SK-MEL-5 (cell line): ENCODE measurements around the gene KCNJ8. TPM values are rescaled to one million over a fixed set of nuclear protein-coding genes. Genes with fewer than 3 reads are reported as not detected.
"Not testable (repeated sequence)": the region's sequence is repeated elsewhere in the genome, so short reads cannot be mapped to it uniquely, and the experiment has no call there.

ENCODE experiments used
- DNase-seq: peaks from one replicate; pipeline ENCODE4 v3.0.0-alpha.2; 2016; ENCODE audit warnings: low read depth, low spot score
- in situ Hi-C: cut with HindIII; loops from 2 replicates; pipeline ENCODE4 v1.10.0; 2016; ENCODE audit warnings: low sequenced_read_pairs, high pct_unique_total_duplicates, low pct_unique_long_range_greater_than_20kb
- polyA plus RNA-seq, 2 experiments: library from polyadenylated mRNA; depleted of rRNA; stranded (reverse); fragments of >200 nt; gene quantifications; 2 replicates each; pipeline ENCODE4 v1.2.3, GENCODE V29; 2015
- total RNA-seq: library from RNA; depleted of rRNA; stranded (reverse); fragments of >200 nt; shearing (Covaris generic); gene quantifications from 2 replicates; pipeline ENCODE4 v1.2.3, GENCODE V29; 2014; rRNA removed

The KCNJ8 gene
- not detected in 2 replicates for total RNA-seq
- polyA plus RNA-seq (2015; cell fraction: cytosol; rRNA removed) = not detected in 2 replicates
- 0.28 TPM in 1 of 2 replicates, not detected in the other for polyA plus RNA-seq (2015; cell fraction: nucleus; rRNA removed)

DNA sequence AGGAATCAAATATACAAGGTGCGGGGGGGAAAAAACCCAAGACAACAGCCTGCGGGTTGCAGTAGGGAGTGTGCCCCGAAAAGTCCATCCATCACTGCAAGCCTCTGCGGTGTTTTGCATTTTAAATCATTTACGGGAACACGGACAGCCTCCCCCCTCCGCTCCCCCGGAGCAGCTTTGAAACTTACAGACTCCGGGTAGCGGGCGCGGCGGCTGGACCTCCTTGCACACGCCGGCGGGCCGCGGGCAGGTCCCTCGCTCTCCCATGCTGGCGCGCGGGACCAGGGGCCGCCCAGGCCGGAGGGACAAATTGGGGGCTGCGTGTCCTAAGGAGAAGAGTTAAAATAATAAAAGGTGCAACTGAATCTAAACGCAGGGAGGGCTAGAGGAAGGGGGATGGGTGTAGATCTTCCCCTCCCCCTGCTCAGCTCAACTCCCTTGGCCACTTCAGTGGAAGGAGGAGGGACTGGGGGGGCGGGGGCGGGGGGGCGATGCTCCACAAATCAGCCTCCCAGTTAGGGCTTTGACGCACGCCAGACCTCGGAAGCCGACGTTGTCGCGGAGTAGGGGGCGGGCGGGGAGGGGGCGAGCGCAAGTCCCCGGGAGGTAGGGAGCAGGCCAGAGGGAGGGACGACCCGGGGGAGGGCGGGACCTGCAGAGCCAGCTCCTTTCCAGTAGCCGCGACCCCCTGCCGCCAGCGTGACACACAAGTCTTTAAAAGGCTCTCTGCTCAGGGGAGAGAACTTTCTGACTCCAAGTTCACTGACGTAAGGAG lies at the start of gene KCNJ8:
Gene KCNJ8, minus strand, starts transcription at position 349 of the 775 bp plus-strand sequence. CDS start 1,090 bp downstream, outside the sequence.
- DNase-seq = no peak
- in situ Hi-C loops = no loop called here

DNA sequence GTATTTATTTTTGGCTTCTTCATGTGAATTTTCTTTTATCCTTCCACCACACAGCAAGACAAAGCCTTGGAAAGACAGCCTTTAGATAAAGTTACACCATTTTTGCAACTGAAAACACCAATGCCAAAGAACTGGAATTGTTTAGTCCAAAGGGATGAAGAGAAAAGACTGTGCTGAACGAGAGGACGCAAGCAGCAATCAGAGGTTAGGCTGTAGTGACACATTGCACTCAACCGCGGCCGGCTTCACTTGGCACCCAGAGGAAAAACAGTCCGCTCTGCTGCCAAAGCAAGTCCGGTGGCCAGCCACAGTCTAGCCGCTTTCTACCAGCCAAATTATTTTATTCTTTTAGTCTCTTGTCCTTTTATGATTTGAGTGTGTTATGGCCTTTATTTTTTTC lies 49.1 kb upstream of the KCNJ8 start:
- no peak for DNase-seq
- in situ Hi-C loops = no loop called here

DNA sequence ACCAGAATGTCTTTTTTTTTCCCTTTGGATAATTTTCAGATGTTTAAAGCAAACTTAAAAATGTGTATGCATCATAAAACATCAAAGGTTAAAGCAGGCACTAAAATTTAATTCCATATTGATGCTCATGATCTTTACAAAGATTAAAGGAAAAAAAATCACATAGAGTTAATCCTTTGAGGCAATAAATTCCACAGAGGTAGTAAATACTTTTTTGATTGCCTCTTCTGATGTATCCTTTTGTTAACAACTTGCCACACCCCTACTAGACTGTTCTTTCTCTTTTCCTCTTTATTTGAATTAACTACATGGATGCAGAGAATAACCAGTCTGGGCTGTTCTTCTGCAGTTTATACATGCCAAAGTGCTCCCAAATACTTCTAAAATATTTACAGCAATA lies 45.2 kb upstream of the KCNJ8 start:
- no peak for DNase-seq
- in situ Hi-C loops = no loop called here

DNA sequence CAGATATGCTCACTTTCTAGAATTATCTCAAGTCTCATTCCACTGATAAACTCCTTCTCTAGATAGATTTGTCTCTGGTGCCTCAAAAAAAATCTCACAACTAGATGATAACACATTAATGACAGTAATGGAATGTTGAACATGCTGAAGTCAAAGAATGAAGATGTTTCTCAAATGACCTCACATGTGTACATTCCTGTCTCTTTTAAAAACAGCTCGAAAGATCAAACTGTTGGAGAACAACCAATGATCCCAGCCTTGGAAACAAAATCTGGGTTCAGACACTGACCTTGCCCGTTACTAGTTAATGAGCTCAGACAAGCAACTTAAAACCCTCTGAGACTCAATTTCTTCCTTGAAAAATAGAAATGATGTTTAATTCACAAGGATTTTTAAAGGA lies 44.7 kb upstream of the KCNJ8 start:
- no peak for DNase-seq
- in situ Hi-C loops = no loop called here

DNA sequence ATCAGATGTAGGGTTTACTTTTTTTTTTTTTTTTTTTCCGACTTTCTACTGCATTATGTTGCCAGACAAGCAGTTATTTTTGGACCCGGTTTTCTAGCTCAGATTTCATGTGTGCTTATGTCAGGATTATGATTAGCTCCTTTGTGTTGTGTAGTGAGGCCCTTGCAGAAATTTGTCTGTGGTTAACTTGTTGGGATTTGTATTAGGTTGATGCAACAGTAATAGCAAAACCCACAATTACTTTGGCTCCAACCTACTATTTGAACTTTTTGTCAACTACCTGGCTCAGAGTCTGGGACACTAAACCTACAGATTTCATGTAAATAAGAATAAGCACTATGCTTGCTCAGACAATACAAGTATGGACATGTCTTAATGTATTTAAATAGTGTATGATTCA lies 44.1 kb upstream of the KCNJ8 start:
- no peak for DNase-seq

DNA sequence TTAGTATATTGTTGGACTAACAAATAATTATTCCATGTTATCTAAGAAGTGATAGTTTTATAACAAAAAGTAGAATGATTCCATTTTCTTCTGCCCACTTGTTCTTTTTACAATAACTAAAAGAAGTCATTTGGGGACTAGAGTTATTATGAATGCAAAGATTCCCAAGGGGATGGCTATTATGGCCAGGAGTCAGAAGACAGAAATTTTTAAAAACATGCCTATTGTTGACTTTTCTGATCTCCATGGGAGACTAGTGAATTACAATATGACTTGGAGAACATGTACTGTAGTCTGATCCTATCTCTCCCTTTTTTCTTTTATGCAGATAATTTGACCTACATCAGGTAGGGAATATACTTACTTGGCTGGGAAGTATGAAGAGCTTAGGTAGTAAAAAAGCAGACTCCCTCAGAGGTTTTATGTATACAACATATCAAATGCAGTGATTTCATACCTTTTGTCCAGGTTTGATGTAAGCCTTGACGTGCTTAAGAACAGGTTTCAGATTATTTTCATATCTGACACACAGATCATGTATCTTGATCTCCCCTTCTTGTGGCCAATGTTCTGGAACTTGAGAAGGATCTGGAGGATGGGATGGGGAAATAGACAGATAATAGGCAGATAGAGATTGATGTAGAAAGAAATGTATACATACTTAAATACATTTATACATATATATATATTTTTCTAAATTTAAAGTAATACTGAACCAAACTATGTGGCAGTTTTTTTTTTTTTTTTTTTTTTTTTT lies 41.0 kb upstream of the KCNJ8 start:
- DNase-seq = no peak
- in situ Hi-C loops = no loop called here

More for the DNA sequence above, 44.1 kb upstream of the KCNJ8 start:
- in situ Hi-C loops = no loop called here

DNA sequence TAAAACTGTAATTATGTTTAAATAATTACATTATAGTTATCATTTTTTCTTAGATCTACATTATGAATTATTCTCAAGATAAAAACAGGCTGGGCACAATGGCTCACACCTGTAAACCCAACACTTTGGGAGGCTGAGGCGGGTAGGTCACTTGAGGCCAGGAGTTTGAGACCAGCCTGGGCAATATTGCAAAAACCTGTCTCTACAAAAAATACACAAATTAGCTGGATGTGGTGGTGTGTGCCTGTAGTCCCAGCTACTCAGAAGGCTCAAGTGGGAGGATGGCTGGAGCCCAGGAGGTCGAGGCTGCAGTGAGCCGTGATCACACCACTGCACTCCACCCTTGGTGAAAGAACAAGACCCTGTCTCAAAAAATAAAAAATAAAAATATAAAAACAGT lies 40.3 kb upstream of the KCNJ8 start:
- in situ Hi-C loops = no loop called here
- DNase-seq = no peak

DNA sequence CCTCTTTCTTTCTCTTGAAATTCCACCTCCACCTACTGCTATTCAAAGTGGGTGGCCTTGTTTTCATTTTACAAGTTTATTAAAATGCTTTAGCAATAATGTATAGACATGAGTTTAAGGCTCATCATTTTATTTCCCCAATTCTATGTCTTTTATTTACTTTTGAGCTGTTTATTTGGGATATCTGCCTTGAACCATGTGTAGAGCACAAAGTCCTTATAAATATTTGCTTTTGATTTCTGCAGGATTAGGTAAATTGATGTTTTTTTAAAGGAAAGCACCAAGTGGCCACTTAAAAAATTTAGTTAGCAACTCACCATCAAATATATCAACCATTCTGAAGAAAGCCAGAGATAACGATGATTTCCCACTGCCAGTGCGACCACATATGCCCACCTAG lies 39.8 kb upstream of the KCNJ8 start:
- in situ Hi-C loops = no loop called here
- no peak for DNase-seq

DNA sequence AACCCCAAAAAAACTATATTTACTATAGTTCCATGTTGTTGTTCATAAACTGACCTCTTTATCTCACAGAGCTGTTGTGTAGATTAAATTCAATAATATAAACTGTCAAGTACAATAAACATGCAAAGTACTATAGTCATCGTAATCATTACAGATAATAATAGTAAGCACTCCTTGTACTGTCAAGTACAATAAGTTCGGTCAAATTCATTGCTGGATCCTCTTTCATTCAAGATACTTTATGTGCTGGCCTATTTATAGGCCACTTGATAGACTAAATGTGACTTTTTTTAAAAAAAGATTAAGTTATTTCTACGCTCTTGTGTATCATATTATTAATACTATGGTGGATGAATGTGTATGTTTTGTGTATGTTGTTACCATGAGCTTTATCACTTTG lies 39.2 kb upstream of the KCNJ8 start:
- in situ Hi-C loops = no loop called here
- no peak for DNase-seq

DNA sequence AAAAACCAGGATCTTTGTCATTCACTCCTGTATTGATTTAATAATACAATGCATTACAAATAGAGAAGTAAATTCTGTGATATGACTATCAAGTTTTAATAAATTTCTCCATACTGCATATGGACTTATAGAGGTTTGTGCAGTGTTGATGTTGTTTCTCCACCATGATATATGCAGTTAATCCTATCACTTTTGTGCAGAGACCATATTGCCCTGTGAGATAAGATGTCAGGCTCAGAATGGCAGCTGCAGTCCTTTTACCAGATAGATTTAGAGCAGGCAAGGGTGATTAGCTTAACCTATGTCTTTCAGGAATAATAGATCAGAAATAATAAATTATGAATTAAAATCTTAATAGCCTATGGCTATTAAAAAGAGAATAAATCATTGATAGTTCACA lies 38.6 kb upstream of the KCNJ8 start:
- in situ Hi-C loops = no loop called here
- no peak for DNase-seq

DNA sequence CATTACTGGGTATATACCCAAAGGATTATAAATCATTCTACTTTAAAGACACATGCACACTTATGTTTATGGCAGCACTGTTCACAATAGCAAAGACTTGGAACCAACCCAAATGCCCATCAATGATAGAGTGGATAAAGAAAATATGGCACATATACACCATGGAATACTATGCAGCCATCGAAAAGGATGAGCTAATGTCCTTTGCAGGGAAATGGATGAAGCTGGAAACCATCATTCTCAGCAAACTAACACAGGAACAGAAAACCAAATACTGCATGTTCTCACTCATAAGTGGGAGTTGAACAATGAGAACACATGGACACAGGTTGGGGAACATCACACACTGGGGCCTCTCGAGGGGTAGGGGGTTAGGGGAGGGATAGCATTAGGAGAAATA lies 37.8 kb upstream of the KCNJ8 start:
- in situ Hi-C loops, DNase-seq: not testable (repeated sequence)

DNA sequence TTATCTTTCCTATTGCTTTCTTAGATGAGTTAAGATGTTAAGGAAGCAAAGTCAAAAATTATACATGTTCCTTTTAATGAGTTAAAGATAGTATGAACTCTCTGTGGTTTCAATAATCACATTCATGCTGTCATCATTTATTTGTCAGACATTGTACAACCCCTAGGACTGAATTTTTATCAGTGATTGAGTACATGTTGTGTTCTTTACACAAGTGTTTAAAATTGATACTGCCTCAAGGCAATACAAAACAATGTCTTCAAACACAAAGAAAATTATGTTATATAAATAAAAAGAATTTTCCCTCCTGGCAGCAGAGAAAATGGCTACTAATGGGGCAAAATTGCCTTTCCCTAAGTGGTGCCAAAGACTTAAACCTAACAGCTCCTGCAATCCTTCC lies 34.6 kb upstream of the KCNJ8 start:
- in situ Hi-C loops = no loop called here

DNA sequence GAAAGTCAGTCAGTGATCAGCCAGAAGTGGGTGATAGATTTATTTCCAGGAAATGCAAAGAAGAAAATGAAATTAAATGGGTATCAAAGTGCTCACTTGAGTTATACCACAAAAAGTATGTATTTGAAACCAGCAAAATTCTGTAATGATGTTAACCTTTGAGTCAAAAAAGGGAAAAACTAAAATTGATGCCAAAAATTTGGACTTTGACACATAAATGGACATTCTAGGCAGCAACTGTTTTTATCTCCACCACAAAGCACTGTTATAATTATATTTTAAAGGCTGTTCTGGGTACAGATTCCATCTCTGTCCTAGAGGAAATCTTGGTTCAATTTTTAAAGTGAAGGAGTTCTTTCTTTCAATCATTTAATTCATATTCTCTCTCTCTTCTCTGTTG lies 31.7 kb upstream of the KCNJ8 start:
- in situ Hi-C loops = no loop called here
- DNase-seq = no peak

More for the DNA sequence above, 34.6 kb upstream of the KCNJ8 start:
- no peak for DNase-seq

DNA sequence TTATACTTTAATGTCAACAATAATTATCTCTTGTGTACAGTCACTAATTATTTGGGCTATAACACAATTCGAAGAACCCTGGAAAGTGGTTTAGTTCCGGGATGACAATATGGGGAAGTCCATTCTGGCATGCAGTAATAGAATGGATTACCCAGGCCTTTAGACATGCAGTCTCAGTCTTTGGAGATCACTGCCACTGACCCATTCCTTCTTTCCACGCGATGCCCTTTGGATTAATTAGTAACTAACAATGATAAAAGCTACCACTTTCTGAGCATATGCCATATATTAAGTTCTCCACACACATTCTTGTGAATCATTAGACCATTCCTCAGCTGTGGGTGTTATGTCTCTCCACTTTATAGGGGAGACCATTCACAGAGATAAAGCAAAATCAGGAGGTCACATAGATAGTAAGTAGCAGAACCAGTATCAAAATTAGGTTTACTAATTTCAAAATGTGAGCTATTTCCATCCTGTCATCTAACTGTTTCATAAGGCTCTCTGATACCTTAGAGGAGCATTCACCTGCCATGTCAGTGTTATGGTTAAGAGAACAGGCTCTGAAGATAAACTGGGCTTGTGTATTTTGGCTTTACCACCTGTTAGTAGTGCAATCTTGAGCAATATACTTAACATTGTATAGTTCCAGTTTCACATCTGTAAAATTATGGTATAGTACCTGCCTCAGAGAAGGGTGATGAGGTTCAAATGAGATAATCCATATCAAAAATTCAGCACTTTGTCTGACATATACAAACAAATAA lies 27.2 kb upstream of the KCNJ8 start:
- in situ Hi-C loops = no loop called here
- no peak for DNase-seq

DNA sequence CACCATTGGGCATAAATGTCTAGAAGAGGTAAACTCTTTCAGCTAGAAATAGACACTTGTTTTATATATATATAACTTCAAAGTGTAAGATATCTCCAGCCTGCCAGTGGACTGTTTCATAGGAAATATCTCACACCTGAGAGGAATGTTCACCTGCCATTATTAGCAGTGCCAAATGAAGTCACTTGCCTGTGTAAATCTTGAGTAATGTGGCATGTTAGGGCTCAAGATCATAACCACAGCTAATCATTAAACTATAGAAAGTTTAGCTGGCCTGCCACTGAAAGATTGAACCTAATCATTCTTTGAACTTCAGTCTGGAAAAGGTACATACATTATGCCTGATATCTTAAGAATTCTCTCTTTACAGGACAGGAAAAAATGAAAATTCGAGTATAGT lies 25.5 kb upstream of the KCNJ8 start:
- in situ Hi-C loops = no loop called here
- no peak for DNase-seq

DNA sequence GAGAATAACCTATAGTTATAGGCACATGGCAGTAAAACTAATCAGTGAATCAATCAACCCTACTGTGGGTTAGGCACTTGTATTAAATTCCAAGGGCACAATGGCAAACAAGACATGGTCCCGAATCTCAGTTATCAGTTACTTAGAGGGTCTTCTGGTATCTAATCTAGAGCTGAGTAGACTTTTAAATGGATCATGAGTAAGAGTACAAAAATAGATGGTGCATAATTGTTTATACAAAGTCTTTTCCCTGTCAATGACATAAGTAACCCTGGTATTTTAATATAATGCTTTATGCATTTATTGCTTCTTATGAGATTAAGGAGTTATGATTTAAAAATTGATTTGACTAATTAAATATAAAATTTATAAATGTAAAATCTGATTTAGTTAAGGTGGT lies 23.0 kb upstream of the KCNJ8 start:
- no peak for DNase-seq
- in situ Hi-C loops = no loop called here

DNA sequence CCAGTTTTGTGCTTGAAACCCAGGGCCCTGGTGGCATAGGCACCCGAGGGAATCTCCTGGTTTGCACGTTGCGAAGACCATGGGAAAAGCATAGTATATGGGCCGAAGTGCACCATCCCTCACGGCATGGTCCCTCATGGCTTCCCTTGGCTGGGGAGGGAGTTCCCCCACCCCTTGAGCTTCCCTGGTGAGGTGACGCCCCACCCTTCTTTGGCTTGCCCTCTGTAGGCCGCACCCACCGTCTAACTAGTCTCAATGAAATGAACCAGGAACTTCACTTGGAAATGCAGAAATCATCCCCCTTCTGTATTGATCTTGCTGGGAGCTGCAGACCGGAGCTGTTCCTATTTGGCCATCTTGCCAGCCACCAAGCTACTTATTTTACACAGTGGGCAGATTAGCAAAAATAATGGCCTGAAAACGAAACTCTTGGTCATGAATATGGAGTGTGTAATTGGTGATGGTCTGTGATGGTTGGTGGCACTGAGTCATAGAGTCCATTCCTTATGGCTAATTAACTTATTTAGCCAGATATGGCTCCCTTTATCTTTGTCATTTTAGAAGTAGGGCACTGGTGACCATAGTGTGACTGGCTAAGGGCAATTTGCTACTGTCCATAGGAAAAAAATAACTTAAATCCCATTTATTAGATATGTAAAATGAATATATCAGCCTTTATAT lies 21.3 kb upstream of the KCNJ8 start:
- no peak for DNase-seq
- in situ Hi-C loops = no loop called here
